H9 (cell line): ENCODE results near the gene TEX51. TPM values are rescaled to one million over a fixed set of nuclear protein-coding genes. Genes with fewer than 3 reads are reported as not detected.
A peak's percentile ranks its signal among the peaks of the same experiment; 100 is the strongest.

Experiments used
- DNase-seq: peaks from one replicate; pipeline ENCODE4 v3.0.0-alpha.2; 2017
- H2AFZ ChIP-seq: one replicate; pipeline ENCODE4 v1.6.1; 2013; ENCODE audit warnings: mild to moderate bottlenecking, low read length, control low read depth, moderate library complexity
- H2AK5ac ChIP-seq: 2 replicates; pipeline ENCODE4 v1.6.1; 2013; ENCODE audit warnings: low read length, control low read depth, mixed read lengths; ENCODE audit not compliant: insufficient read length
- H2BK120ac ChIP-seq: one replicate; pipeline ENCODE4 v1.6.1; 2013; ENCODE audit warnings: low read depth, mild to moderate bottlenecking, low read length, control low read depth, inconsistent platforms; ENCODE audit not compliant: poor library complexity, severe bottlenecking
- H2BK12ac ChIP-seq: 2 replicates; pipeline ENCODE4 v1.6.1; 2013; ENCODE audit warnings: low read length, control low read depth, mixed read lengths, low read depth; ENCODE audit not compliant: insufficient read length
- H2BK15ac ChIP-seq: 2 replicates; pipeline ENCODE4 v1.6.1; 2013; ENCODE audit warnings: low read depth, low read length, control low read depth
- H2BK20ac ChIP-seq: one replicate; pipeline ENCODE4 v1.6.1; 2013; ENCODE audit warnings: low read depth, mild to moderate bottlenecking, low read length, control low read depth, inconsistent platforms; ENCODE audit not compliant: poor library complexity, severe bottlenecking
- H2BK5ac ChIP-seq: 2 replicates; pipeline ENCODE4 v1.6.1; 2013; ENCODE audit warnings: low read length, control low read depth, mixed read lengths; ENCODE audit not compliant: insufficient read length
- H3K14ac ChIP-seq: 2 replicates; pipeline ENCODE4 v1.6.1; 2013; ENCODE audit warnings: low read length, control low read depth; ENCODE audit not compliant: insufficient read depth
- H3K18ac ChIP-seq: 2 replicates; pipeline ENCODE4 v1.6.1; 2013; ENCODE audit warnings: low read depth, mild to moderate bottlenecking, mixed read lengths, low read length, control low read depth; ENCODE audit not compliant: insufficient read length
- H3K23ac ChIP-seq: 2 replicates; pipeline ENCODE4 v1.6.1; 2013; ENCODE audit warnings: low read length, control low read depth, mixed read lengths, low read depth; ENCODE audit not compliant: insufficient read length
- H3K23me2 ChIP-seq: 2 replicates; pipeline ENCODE4 v1.6.1; 2013; ENCODE audit warnings: low read depth, mild to moderate bottlenecking, mixed read lengths, low read length, control low read depth; ENCODE audit not compliant: insufficient read length, poor library complexity, severe bottlenecking
- H3K27ac ChIP-seq: 2 replicates; pipeline ENCODE4 v1.5.1; 2013; ENCODE audit warnings: low read length, control low read depth, mixed read lengths, low read depth; ENCODE audit not compliant: insufficient read length
- H3K27me3 ChIP-seq: 2 replicates; pipeline ENCODE4 v1.6.1; 2013; ENCODE audit warnings: low read length, control low read depth, inconsistent platforms; ENCODE audit not compliant: insufficient read depth
- H3K4ac ChIP-seq: 2 replicates; pipeline ENCODE4 v1.6.1; 2013; ENCODE audit warnings: low read depth, mild to moderate bottlenecking, control low read depth, inconsistent platforms, low read length, moderate library complexity
- H3K4me1 ChIP-seq: 2 replicates; pipeline ENCODE4 v1.6.1; 2013; ENCODE audit warnings: low read length, control low read depth, inconsistent platforms; ENCODE audit not compliant: insufficient read depth
- H3K4me2 ChIP-seq: 2 replicates; pipeline ENCODE4 v1.6.1; 2013; ENCODE audit warnings: low read length, control low read depth, mixed read lengths; ENCODE audit not compliant: insufficient read length, insufficient read depth
- H3K56ac ChIP-seq: 2 replicates; pipeline ENCODE4 v1.6.1; 2013; ENCODE audit warnings: low read depth, mild to moderate bottlenecking, mixed read lengths, low read length, control low read depth; ENCODE audit not compliant: insufficient read length
- H3K79me1 ChIP-seq: 2 replicates; pipeline ENCODE4 v1.6.1; 2013; ENCODE audit warnings: low read depth, mild to moderate bottlenecking, moderate library complexity, low read length, control low read depth, inconsistent platforms; ENCODE audit not compliant: insufficient read depth, poor library complexity, severe bottlenecking
- H3K79me2 ChIP-seq: 2 replicates; pipeline ENCODE4 v1.6.1; 2013; ENCODE audit warnings: low read length, control low read depth, inconsistent platforms; ENCODE audit not compliant: insufficient read depth
- H3K9ac ChIP-seq: 2 replicates; pipeline ENCODE4 v1.6.1; 2013; ENCODE audit warnings: low read length, control low read depth, mixed read lengths; ENCODE audit not compliant: insufficient read length; ENCODE audit errors: extremely low read depth
- H3K9me3 ChIP-seq: one replicate; pipeline ENCODE4 v1.6.1; 2013; ENCODE audit warnings: low read depth, low read length, inconsistent platforms; ENCODE audit not compliant: control insufficient read depth
- H3T11ph ChIP-seq: one replicate; pipeline ENCODE4 v1.6.1; 2013; ENCODE audit warnings: mild to moderate bottlenecking, low read length, control low read depth, inconsistent platforms
- H4K20me1 ChIP-seq: one replicate; pipeline ENCODE4 v1.6.1; 2013; ENCODE audit not compliant: control insufficient read depth, insufficient read length, insufficient read depth
- H4K5ac ChIP-seq: 2 replicates; pipeline ENCODE4 v1.6.1; 2013; ENCODE audit warnings: low read depth, mild to moderate bottlenecking, mixed read lengths, low read length, control low read depth; ENCODE audit not compliant: insufficient read length
- H4K8ac ChIP-seq: replicated peaks from 2 replicates; pipeline ENCODE4 v1.6.1; 2013; ENCODE audit warnings: low read length, control low read depth, mixed read lengths, low read depth; ENCODE audit not compliant: insufficient read length
- H4K91ac ChIP-seq: 2 replicates; pipeline ENCODE4 v1.6.1; 2013; ENCODE audit warnings: low read depth, mild to moderate bottlenecking, moderate library complexity, mixed read lengths, low read length, control low read depth; ENCODE audit not compliant: insufficient read length
- H3K27ac Mint-ChIP-seq, 3 experiments: 2 replicates in 2 of 3; 3 replicates in 1 of 3; pipeline ENCODE4 v1.8.0; 2020 to 2021; ENCODE audit warnings: mixed read lengths in 3 of 3, mild to moderate bottlenecking in 1 of 3, moderate library complexity in 1 of 3
- H3K27me3 Mint-ChIP-seq: 2 replicates; pipeline ENCODE4 v1.8.0; 2021; ENCODE audit warnings: low read depth, mild to moderate bottlenecking, moderate library complexity, mixed read lengths
- H3K36me3 Mint-ChIP-seq, 3 experiments: 2 replicates in 2 of 3; 3 replicates in 1 of 3; pipeline ENCODE4 v1.8.0; 2020 to 2021; ENCODE audit warnings: low read depth in 3 of 3, mixed read lengths in 3 of 3; ENCODE audit not compliant: insufficient read depth in 1 of 3
- H3K4me1 Mint-ChIP-seq, 2 experiments: 2 replicates each; pipeline ENCODE4 v1.8.0; 2020; ENCODE audit warnings: mixed read lengths in 2 of 2
- H3K4me3 Mint-ChIP-seq, 2 experiments: 2 replicates in 1 of 2; 3 replicates in 1 of 2; pipeline ENCODE4 v1.8.0; 2020 to 2021; ENCODE audit warnings: mild to moderate bottlenecking in 2 of 2, mixed read lengths in 2 of 2, moderate library complexity in 1 of 2
- H3K9me3 Mint-ChIP-seq, 2 experiments: 2 replicates in 1 of 2; 3 replicates in 1 of 2; pipeline ENCODE4 v1.8.0; 2020; ENCODE audit warnings: mild to moderate bottlenecking in 2 of 2, mixed read lengths in 2 of 2, moderate library complexity in 1 of 2
- WGBS: extraction: QIAGEN DNeasy Blood & Tissue Kit; methylation state at CpG from one replicate; pipeline ENCODE4 v1.1.7; 2013; ENCODE audit warnings: missing lambda C conversion rate, low lambda C conversion rate, mixed read lengths; ENCODE audit not compliant: insufficient read length; ENCODE audit errors: extremely low coverage; 5-methylcytosine and 5-hydroxymethylcytosine counted together
- total RNA-seq: library from RNA; stranded (reverse); gene quantifications from 2 replicates; pipeline ENCODE4 v1.2.1, GENCODE V29; 2021
- TF ChIP-seq, protein P1 (sequence below): fragments of 200-600 bp; sonication (generic); conservative IDR thresholded peaks from 3 replicates; pipeline ENCODE4 v1.8.0; 2021; ENCODE audit warnings: antibody characterized with exemption, mild to moderate bottlenecking

TEX51 gene
- total RNA-seq, 1 experiment from 2014 or later: not detected

DNA sequence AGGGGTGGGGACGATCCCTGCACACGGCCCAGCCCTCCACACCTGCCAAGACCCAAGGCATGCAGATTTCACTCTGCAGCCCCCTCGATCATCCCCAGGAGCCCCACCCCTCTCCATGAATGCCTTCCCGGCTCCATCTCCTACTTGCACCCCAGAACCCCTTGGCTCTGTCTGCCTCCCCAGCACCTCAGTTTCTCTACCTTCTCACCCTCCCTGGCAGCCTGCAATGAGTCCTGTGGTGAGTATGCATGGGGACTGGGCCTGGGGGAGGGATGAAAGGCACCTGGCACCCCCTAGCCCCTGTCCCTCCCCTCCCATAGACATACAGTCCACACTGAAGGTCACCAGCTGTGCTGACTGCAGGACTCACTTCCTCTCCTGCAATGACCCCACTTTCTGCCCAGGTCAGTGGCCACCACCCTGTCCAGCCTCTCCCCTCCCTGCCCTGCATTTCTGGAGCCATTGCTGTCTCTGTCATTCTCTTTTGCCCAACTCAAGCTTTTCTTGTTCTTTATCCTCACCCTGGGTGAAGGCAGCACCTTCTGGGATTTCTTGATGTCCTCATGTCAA is 1.0 kb downstream of the TEX51 start:
- H3K23ac ChIP-seq: no peak overlapping the region
- no peak overlapping the region for H2BK15ac ChIP-seq
- no peaks in the 10 kb centered on the region for H3K79me2 ChIP-seq
- no peak overlapping the region for H4K5ac ChIP-seq
- peaks cover 14% of the 10 kb centered on the region for H3K27me3 Mint-ChIP-seq
- no peaks in the 10 kb centered on the region for H3K79me1 ChIP-seq
- H3T11ph ChIP-seq: no peak overlapping the region
- H3K9me3 ChIP-seq: no peaks in the 10 kb centered on the region
- no peak overlapping the region for H3K14ac ChIP-seq
- H3K56ac ChIP-seq: no peak overlapping the region
- peaks cover 0 to 13% (median 6%) of the 10 kb centered on the region in 3 experiments; a peak in 2 of 7 replicates for H3K36me3 Mint-ChIP-seq
- H3K23me2 ChIP-seq: no peaks in the 10 kb centered on the region
- no peak overlapping the region for H3K27ac ChIP-seq
- H3K9ac ChIP-seq: no peak overlapping the region
- no CpG with 5 or more reads among the region's 4 CpGs for WGBS
- no peaks in the 10 kb centered on the region for H3K4me1 ChIP-seq
- peak; percentile 12 for DNase-seq
- H3K27ac Mint-ChIP-seq: no peak overlapping the region
- no peaks in the 10 kb centered on the region for H3K27me3 ChIP-seq
- H4K8ac ChIP-seq: no peak overlapping the region
- H3K9me3 Mint-ChIP-seq: peaks cover 18 to 24% of the 10 kb centered on the region in 2 experiments
- no peak overlapping the region for H2BK5ac ChIP-seq
- no peak overlapping the region for H3K4me2 ChIP-seq
- TF ChIP-seq, protein P1, sequence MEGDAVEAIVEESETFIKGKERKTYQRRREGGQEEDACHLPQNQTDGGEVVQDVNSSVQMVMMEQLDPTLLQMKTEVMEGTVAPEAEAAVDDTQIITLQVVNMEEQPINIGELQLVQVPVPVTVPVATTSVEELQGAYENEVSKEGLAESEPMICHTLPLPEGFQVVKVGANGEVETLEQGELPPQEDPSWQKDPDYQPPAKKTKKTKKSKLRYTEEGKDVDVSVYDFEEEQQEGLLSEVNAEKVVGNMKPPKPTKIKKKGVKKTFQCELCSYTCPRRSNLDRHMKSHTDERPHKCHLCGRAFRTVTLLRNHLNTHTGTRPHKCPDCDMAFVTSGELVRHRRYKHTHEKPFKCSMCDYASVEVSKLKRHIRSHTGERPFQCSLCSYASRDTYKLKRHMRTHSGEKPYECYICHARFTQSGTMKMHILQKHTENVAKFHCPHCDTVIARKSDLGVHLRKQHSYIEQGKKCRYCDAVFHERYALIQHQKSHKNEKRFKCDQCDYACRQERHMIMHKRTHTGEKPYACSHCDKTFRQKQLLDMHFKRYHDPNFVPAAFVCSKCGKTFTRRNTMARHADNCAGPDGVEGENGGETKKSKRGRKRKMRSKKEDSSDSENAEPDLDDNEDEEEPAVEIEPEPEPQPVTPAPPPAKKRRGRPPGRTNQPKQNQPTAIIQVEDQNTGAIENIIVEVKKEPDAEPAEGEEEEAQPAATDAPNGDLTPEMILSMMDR: no peak
- no peak overlapping the region for H2AK5ac ChIP-seq
- H2AFZ ChIP-seq: no peak overlapping the region
- H2BK120ac ChIP-seq: no peak overlapping the region
- H4K20me1 ChIP-seq: no peaks in the 10 kb centered on the region
- H3K4me1 Mint-ChIP-seq: peaks cover 7 to 13% of the 10 kb centered on the region in 2 experiments
- no peak overlapping the region for H3K4ac ChIP-seq
- H4K91ac ChIP-seq: no peak overlapping the region
- H2BK20ac ChIP-seq: no peak overlapping the region
- no peak overlapping the region for H3K4me3 Mint-ChIP-seq
- H3K18ac ChIP-seq: no peak overlapping the region
- no peak overlapping the region for H2BK12ac ChIP-seq
